ENCODE data around the gene RAN.

- TF ChIP-seq CTCF (IDR thresholded peaks at IDR 0.05; ENCODE audit: insufficient read depth, low read length): no peak
- TF ChIP-seq POLR2AphosphoS5 (IDR thresholded peaks at IDR 0.05; ENCODE audit: low read depth): no peak
- TF ChIP-seq REST (IDR thresholded peaks at IDR 0.05; ENCODE audit: insufficient replicate concordance, low read depth): no peak
- TF ChIP-seq SPI1 (IDR thresholded peaks at IDR 0.05; ENCODE audit: borderline replicate concordance, low read depth): no peak
Observed at GRCh38 chr12:130825771-130826150, 46.1 kb upstream of the RAN start.

Data from HL-60 (cell line).